Coronary artery (tissue), 2 donors: ENCODE data around the gene ZCCHC7.

Experiments used
- DNase-seq: peaks from one replicate; pipeline ENCODE4 v3.0.0-alpha.2; 2017; ENCODE audit warnings: low spot score
- H3K27ac ChIP-seq, 2 donors: fragments of 200-600 bp; sonication (generic); one replicate each; pipeline ENCODE4 v1.5.1; 2016 to 2019
- H3K4me3 ChIP-seq: fragments of 200-600 bp; sonication (generic); 2 replicates; pipeline ENCODE4 v1.5.1; 2016; ENCODE audit warnings: mild to moderate bottlenecking, moderate library complexity
- CTCF ChIP-seq: fragments of 200-600 bp; sonication (generic); IDR thresholded peaks from one replicate; pipeline ENCODE4 v1.5.1; 2019; ENCODE audit warnings: antibody characterized with exemption

Gene ZCCHC7

DNA sequence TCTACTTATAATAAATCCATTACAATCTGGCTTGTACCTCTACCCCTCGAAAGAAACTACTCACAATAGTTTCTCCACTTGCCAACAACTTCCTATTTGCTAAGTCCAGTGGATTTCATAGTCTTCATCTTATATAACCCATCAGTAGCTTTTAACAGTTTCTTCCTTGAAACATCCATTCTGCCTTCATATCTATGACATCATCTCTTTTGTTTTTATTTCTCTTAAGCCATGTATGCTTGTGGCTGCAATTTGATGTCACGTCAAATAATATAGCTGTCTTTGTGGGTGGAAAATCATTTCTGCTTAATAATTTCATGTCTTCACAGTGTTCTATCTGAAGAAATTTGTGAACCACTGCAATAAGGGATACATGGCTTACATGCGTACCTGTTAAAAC is 224.7 kb downstream of the ZCCHC7 start:
- no peak for DNase-seq
- no peak overlapping the region for H3K27ac ChIP-seq
- no peak overlapping the region for H3K4me3 ChIP-seq
- no peak for TF ChIP-seq CTCF

DNA sequence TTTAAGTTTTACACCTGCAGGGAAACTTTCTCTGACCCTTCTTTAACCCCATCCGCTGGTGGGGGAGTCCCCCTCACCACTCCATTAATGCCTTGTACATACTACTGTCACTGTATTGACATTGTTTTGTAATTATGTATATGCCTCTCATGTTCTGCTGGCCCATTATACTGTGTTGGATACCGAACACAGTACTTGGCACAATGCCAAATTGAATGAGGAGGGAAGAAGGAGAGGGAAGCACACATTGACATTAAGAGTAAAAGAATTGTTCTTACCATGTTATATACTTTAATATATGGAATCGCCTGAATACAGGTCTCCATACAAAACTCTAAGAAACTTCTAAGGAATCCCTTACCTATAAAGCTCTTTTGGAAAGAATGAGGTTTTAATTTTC is 228.5 kb downstream of the ZCCHC7 start:
- H3K27ac ChIP-seq: no peak overlapping the region
- H3K4me3 ChIP-seq: no peak overlapping the region
- no peak for TF ChIP-seq CTCF
- no peak for DNase-seq

- H3K27ac ChIP-seq: no peak overlapping the region
- no peak overlapping the region for H3K4me3 ChIP-seq
- DNase-seq: no peak
- TF ChIP-seq CTCF: no peak
Observed at GRCh38 chr9:37350486-37351190, 230.3 kb downstream of the ZCCHC7 start.

DNA sequence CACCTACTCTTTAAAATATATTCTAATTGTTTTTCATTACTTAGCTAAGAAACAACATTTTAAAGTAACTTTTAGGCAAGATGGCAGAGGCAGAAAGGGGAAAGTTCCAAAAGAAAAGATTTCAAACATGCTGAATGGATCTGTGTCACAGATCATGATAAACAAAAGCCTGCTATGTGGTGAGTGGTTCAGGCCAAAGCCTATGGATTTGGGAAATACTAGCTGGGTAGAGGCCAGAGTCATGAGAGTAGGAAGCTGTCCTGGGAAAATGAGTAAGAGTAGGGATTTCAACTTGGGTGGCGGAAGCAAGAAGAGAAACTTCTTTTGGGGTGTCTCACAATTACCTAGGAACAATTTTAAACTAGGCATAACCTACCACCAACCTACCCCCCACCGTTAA is 233.4 kb downstream of the ZCCHC7 start:
- no peak for TF ChIP-seq CTCF
- no peak overlapping the region for H3K27ac ChIP-seq
- no peak for DNase-seq
- H3K4me3 ChIP-seq: no peak overlapping the region

GRCh38 chr9:37362430-37362829 is 242.1 kb downstream of the ZCCHC7 start:
- no peak for TF ChIP-seq CTCF
- H3K27ac ChIP-seq: no peak overlapping the region
- no peak overlapping the region for H3K4me3 ChIP-seq
- no peak for DNase-seq

GRCh38 chr9:37363124-37363523 is 242.8 kb downstream of the ZCCHC7 start:
- DNase-seq: no peak

More at GRCh38 chr9:37363124-37363523, 242.8 kb downstream of the ZCCHC7 start:
- H3K27ac ChIP-seq: no peak overlapping the region
- no peak overlapping the region for H3K4me3 ChIP-seq
- TF ChIP-seq CTCF: no peak
